Lower leg skin (tissue), 4 donors: ENCODE results near the gene MTA3. TPM values are rescaled to one million over a fixed set of nuclear protein-coding genes. Genes with fewer than 3 reads are reported as not detected.

Experiments used
- DNase-seq, 2 donors: peaks; one replicate each; pipeline ENCODE4 v3.0.0-alpha.2; 2019; ENCODE audit warnings: low spot score in 2 of 2
- H3K4me3 ChIP-seq: fragments of 200-600 bp; sonication (generic); 2 replicates; pipeline ENCODE4 v1.5.1; 2017; ENCODE audit warnings: mild to moderate bottlenecking, low read depth; ENCODE audit not compliant: poor library complexity, severe bottlenecking
- CTCF ChIP-seq, 3 donors: fragments of 450-650 bp; IDR thresholded peaks; one replicate each; pipeline ENCODE4 v1.5.1; 2016; ENCODE audit warnings: antibody characterized with exemption in 3 of 3, mild to moderate bottlenecking in 3 of 3, moderate library complexity in 2 of 3
- POLR2A ChIP-seq, 2 donors: fragments of 450-650 bp; IDR thresholded peaks; one replicate each; pipeline ENCODE4 v1.6.1; 2016 to 2017; ENCODE audit warnings: antibody characterized with exemption in 2 of 2, mild to moderate bottlenecking in 1 of 2, moderate library complexity in 1 of 2
- WGBS, 2 donors: methylation state at CpG; one replicate each; pipeline ENCODE4 v1.1.5; 2018; 5-methylcytosine and 5-hydroxymethylcytosine counted together
- intact Hi-C: fragments of 100-400 bp; cut with DNase I; formaldehyde crosslinking; loops from one replicate; pipeline ENCODE4 v1.15.0; 2023; ENCODE audit warnings: low total_unique reads
- total RNA-seq, 4 donors: library from RNA; depleted of rRNA; stranded (reverse); fragments of >200 nt; gene quantifications; one replicate each; pipeline ENCODE4 v1.1.0, GENCODE V29; 2016

The MTA3 gene
- total RNA-seq, 4 donors from 2014 or later: 32.9 to 50.4 (median 35.9) TPM

DNA sequence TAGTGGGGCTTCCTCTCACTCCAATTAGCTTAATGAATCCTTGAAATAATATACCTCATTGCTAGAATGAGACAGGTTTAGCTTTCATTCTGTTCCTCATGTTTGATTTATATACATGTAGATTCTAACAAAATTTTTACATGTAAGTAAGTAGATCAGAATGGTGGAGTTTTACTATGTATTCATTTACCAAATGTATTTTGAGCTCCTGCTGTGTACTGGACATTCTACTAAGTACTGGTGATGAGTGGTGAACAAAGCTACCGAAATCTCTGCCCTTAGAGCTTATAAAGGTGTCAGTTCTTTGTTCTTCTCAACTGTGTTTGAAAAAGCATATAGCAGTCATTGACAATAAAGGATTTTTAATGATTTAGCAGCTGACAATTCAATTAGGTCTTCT lies 19.7 kb downstream of the MTA3 start:
- intact Hi-C loops: no loop called here
- no peak for TF ChIP-seq CTCF (IDR thresholded peaks at IDR 0.05)
- TF ChIP-seq POLR2A (IDR thresholded peaks at IDR 0.05): no peak
- 100% methylated on average over 1 of the region's 1 CpG for WGBS, 2 donors
- no peak for DNase-seq
- H3K4me3 ChIP-seq: no peak overlapping the region

GRCh38 chr2:42590176-42590575 lies 21.7 kb downstream of the MTA3 start:
- TF ChIP-seq POLR2A (IDR thresholded peaks at IDR 0.05) (no peak), CTCF (IDR thresholded peaks at IDR 0.05) (no peak)
- intact Hi-C loops: no loop called here
- no peak for DNase-seq
- WGBS, 2 donors: 73 to 86% methylated on average over 2 of the region's 2 CpGs
- no peak overlapping the region for H3K4me3 ChIP-seq

DNA sequence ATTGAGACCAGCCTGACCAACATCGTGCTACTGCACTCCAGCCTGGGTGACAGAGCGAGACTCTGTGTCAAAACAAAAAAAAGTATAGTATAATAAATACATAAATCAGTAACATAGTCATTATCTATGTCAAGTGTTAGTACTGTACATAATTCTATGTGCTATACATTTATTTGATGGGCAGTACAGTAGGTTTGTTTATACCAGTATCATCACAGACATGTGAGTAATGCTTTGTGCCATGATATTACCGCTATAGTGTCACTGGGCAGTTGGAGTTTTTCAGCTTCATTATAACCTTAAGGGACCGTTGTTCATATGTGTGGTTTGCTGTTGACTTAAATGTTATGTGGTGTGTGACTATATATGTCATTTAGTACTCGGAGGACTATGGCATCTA lies 24.9 kb downstream of the MTA3 start:
- H3K4me3 ChIP-seq: no peak overlapping the region
- TF ChIP-seq CTCF (IDR thresholded peaks at IDR 0.05) (no peak), POLR2A (IDR thresholded peaks at IDR 0.05) (no peak)
- 93 to 95% methylated on average over 5 of the region's 5 CpGs for WGBS, 2 donors
- no peak for DNase-seq
- intact Hi-C loops: no loop called here

- WGBS, 2 donors: 83 to 86% methylated on average over 2 of the region's 2 CpGs
- no peak overlapping the region for H3K4me3 ChIP-seq
- DNase-seq: no peak
- intact Hi-C loops: no loop called here
- no peak for TF ChIP-seq CTCF (IDR thresholded peaks at IDR 0.05)
- no peak for TF ChIP-seq POLR2A (IDR thresholded peaks at IDR 0.05)
These were observed 30.2 kb downstream of the MTA3 start for GRCh38 chr2:42598656-42599055.

DNA sequence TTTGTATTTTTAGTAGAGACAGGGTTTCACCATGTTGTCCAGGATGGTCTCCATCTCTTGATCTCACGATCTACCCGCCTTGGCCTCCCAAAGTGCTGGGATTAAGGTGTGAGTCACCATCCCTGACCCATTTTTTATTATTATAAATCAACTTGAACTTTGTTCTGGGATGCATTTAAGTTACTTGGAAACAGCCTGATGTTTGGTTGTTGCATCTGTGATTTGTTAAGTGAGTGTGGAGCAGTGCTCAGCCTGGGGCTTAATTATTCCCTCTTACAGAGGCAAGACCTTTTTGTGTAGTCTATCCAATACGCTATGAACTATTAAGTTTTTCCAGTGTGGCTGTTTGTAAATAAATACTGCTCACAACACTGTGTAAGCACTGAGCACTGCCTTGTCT lies 32.6 kb downstream of the MTA3 start:
- intact Hi-C loops: no loop called here
- WGBS, 2 donors: 88 to 92% methylated on average over 3 of the region's 3 CpGs
- TF ChIP-seq POLR2A (IDR thresholded peaks at IDR 0.05): no peak
- TF ChIP-seq CTCF (IDR thresholded peaks at IDR 0.05): no peak
- no peak for DNase-seq
- no peak overlapping the region for H3K4me3 ChIP-seq

DNA sequence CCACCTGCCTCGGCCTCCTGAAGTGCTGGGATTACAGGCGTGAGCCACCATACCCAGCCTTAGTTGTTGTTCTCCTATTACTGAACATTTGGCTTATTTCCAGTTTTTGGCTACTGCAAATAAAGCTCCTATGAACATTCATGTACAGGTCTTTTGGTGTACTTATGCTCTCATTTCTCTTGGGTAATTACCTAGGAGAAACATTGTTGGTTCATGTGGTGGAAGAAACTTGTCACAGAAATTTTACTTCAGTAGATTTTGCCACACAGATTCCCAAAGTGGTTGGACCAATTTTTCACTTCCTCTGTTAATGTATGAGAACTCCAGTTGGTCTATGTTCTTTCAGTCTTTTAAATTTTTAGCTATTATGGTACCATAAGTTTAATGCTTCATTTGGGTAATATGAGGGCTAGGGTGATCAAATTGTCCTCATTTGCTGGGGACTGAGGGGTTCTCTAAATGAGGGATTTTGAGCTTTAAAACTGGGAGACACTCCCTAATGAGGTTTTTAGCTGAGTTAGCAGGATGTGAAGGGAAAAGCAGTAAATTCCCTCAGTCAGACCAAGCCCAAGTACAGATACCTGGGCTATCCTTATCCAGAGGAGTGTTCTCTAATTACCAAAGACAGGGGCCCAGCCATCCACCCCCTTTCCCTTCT lies 33.9 kb downstream of the MTA3 start:
- no peak for TF ChIP-seq CTCF (IDR thresholded peaks at IDR 0.05)
- TF ChIP-seq POLR2A (IDR thresholded peaks at IDR 0.05): no peak
- no peak overlapping the region for H3K4me3 ChIP-seq
- WGBS, 2 donors: 85 to 96% methylated on average over 2 of the region's 2 CpGs
- no peak for DNase-seq
- intact Hi-C loops: no loop called here
